Measurements from ENCODE around the gene ZSCAN4. TPM values are rescaled to one million over a fixed set of nuclear protein-coding genes. Genes with fewer than 3 reads are reported as not detected.

Gene ZSCAN4
- total and polyA plus RNA-seq, 9 of the 15 experiments (the other 6 are each of a cell fraction or from before 2014, with no cell fraction given) = not detected

- TF ChIP-seq C11orf30 (IDR thresholded peaks at IDR 0.05; ENCODE audit: low read depth) (peak; percentile 24; the same call in 1 of the 2 replicates), ZNF274 (IDR thresholded peaks at IDR 0.05; ENCODE audit: borderline replicate concordance, low read depth, low read length) (no peak)
Measured at GRCh38 chr19:57655443-57655842, 13.3 kb upstream of the ZSCAN4 start (continued).

- Histone ChIP-seq H3K27ac (ENCODE audit: extremely low read depth, low read depth, low read length) (no peak overlapping the region), H3K9me3 (replicated peaks; ENCODE audit: control insufficient read depth, insufficient read depth, low read depth, low read length) (no peaks in the 10 kb centered on the region), H3K4me2 (ENCODE audit: insufficient read depth, low read length) (peak overlapping the region; percentile 51; the same call in 1 of the 2 replicates), H3K79me2 (ENCODE audit: control insufficient read depth, insufficient read depth, low read length) (no peaks in the 10 kb centered on the region), H3K4me1 (replicated peaks in 1 of 2; ENCODE audit: control insufficient read depth in 2 of 2, insufficient read depth in 2 of 2, low read length in 2 of 2) (peaks cover 3 to 24% of the 10 kb centered on the region in 2 experiments; a peak in 3 of 5 replicates), H3K36me3 (ENCODE audit: control insufficient read depth, insufficient read depth, low read length) (no peaks in the 10 kb centered on the region), H3K9me1 (ENCODE audit: control insufficient read depth, insufficient read depth, low read length) (no peaks in the 10 kb centered on the region), H2AFZ (ENCODE audit: low read depth, low read length) (no peak overlapping the region), H4K20me1 (replicated peaks; ENCODE audit: control insufficient read depth, insufficient read depth, low read length) (no peaks in the 10 kb centered on the region), H3K4me3 (no peak overlapping the region), H3K9ac (ENCODE audit: insufficient read depth in 1 of 2, low read depth in 2 of 2, low read length in 2 of 2) (no peak overlapping the region), H3K27me3 (ENCODE audit: control insufficient read depth in 2 of 2, insufficient read depth in 2 of 2, low read length in 2 of 2) (no peaks in the 10 kb centered on the region)
- TF ChIP-seq ETV6 (IDR thresholded peaks at IDR 0.05; ENCODE audit: borderline replicate concordance in 1 of 2, low read depth in 2 of 2, low read length in 1 of 2) (no peak), ETV6 (CRISPR knock-in tag; IDR thresholded peaks at IDR 0.05; ENCODE audit: borderline replicate concordance) (no peak), SNRNP70 (optimal IDR thresholded peaks at IDR 0.05; ENCODE audit: low read depth, low read length) (no peak), DIDO1 (tag; IDR thresholded peaks at IDR 0.05; ENCODE audit: low read depth) (no peak), RAD51 (IDR thresholded peaks at IDR 0.05; ENCODE audit: borderline replicate concordance, low read depth) (no peak), USF1 (CRISPR knock-in tag; IDR thresholded peaks at IDR 0.05) (no peak), SMC3 (conservative IDR thresholded peaks at IDR 0.05; ENCODE audit: insufficient read depth, low read depth, low read length) (no peak), GATAD2B (IDR thresholded peaks at IDR 0.05; ENCODE audit: borderline replicate concordance) (no peak)
- CTCF ChIA-PET (ENCODE audit: low intra/inter-chr PET ratio) = no interaction called here
- DNase-seq (ENCODE audit: extremely low read depth in 1 of 4, low spot score in 3 of 4) (no peak), ATAC-seq (no peak), FAIRE-seq (no peak)
- intact Hi-C loops (cut with micrococcal nuclease) = no loop called here
- no TSS peak for BruUV-seq (replicated peaks)
- in situ Hi-C loops (cut with MboI) = no loop called here
- POLR2A ChIA-PET = no interaction called here
- 0% methylated on average over 1 of the region's 1 CpG for WGBS (ENCODE audit: insufficient coverage, low coverage, missing lambda C conversion rate)
Measured at GRCh38 chr19:57656346-57656745, 12.4 kb upstream of the ZSCAN4 start.
